ENCODE measurements around the gene HSPG2.

Gene HSPG2

GRCh38 chr1:21891081-21891480 lies 46.0 kb downstream of the HSPG2 start:
- in situ Hi-C loops (cut with MboI; ENCODE audit: low pct_unique_long_range_greater_than_20kb, low sequenced_read_pairs, unreplicated experiment): no loop called here
- TF ChIP-seq, protein P1, sequence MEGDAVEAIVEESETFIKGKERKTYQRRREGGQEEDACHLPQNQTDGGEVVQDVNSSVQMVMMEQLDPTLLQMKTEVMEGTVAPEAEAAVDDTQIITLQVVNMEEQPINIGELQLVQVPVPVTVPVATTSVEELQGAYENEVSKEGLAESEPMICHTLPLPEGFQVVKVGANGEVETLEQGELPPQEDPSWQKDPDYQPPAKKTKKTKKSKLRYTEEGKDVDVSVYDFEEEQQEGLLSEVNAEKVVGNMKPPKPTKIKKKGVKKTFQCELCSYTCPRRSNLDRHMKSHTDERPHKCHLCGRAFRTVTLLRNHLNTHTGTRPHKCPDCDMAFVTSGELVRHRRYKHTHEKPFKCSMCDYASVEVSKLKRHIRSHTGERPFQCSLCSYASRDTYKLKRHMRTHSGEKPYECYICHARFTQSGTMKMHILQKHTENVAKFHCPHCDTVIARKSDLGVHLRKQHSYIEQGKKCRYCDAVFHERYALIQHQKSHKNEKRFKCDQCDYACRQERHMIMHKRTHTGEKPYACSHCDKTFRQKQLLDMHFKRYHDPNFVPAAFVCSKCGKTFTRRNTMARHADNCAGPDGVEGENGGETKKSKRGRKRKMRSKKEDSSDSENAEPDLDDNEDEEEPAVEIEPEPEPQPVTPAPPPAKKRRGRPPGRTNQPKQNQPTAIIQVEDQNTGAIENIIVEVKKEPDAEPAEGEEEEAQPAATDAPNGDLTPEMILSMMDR (IDR thresholded peaks at IDR 0.05; ENCODE audit: extremely low read depth, insufficient read depth, missing control alignments): no peak
- no peak for DNase-seq (ENCODE audit: low spot score)

GRCh38 chr1:21888500-21888899 lies 48.6 kb downstream of the HSPG2 start:
- in situ Hi-C loops (cut with MboI; ENCODE audit: low pct_unique_long_range_greater_than_20kb, low sequenced_read_pairs, unreplicated experiment): no loop called here
- no peak for DNase-seq (ENCODE audit: low spot score)
- TF ChIP-seq, protein P1 (IDR thresholded peaks at IDR 0.05; ENCODE audit: extremely low read depth, insufficient read depth, missing control alignments): no peak

GRCh38 chr1:21887796-21888195 lies 49.3 kb downstream of the HSPG2 start:
- DNase-seq (ENCODE audit: low spot score): no peak
- TF ChIP-seq, protein P1 (IDR thresholded peaks at IDR 0.05; ENCODE audit: extremely low read depth, insufficient read depth, missing control alignments): no peak
- in situ Hi-C loops (cut with MboI; ENCODE audit: low pct_unique_long_range_greater_than_20kb, low sequenced_read_pairs, unreplicated experiment): no loop called here

DNA sequence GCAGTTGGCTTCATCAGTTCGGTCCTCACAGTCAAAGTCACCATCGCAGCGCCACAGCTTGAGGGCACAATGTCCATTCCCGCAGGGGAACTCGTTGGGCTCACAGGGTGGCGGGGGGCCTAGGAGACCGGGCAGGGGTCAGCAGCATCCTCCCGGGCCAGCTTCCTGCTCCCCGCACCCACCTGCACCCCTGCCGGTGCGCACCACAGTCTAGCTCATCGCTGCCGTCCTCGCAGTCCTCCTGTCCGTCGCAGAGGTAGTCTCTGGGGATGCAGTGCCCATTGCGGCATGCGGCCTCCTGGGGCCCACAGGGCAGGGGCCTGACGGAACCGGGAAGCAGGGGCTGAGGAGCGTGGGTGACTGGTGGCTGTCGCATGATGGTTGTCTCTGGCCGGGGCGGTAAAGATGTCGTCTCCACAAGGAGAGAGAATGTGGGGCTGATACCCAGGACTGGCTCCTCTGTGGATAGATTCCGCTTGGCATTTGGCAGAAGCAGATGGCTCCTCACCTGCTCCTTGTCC lies 49.8 kb downstream of the HSPG2 start:
- in situ Hi-C loops (cut with MboI; ENCODE audit: low pct_unique_long_range_greater_than_20kb, low sequenced_read_pairs, unreplicated experiment): no loop called here
- DNase-seq (ENCODE audit: low spot score): no peak
- TF ChIP-seq, protein P1 (IDR thresholded peaks at IDR 0.05; ENCODE audit: extremely low read depth, insufficient read depth, missing control alignments): no peak

- TF ChIP-seq, protein P1 (IDR thresholded peaks at IDR 0.05; ENCODE audit: extremely low read depth, insufficient read depth, missing control alignments): no peak
- in situ Hi-C loops (cut with MboI; ENCODE audit: low pct_unique_long_range_greater_than_20kb, low sequenced_read_pairs, unreplicated experiment): no loop called here
- no peak for DNase-seq (ENCODE audit: low spot score)
These were observed 50.5 kb downstream of the HSPG2 start for GRCh38 chr1:21886486-21887215.

GRCh38 chr1:21885236-21886037 lies 51.7 kb downstream of the HSPG2 start:
- no peak for DNase-seq (ENCODE audit: low spot score)
- TF ChIP-seq, protein P1 (IDR thresholded peaks at IDR 0.05; ENCODE audit: extremely low read depth, insufficient read depth, missing control alignments): no peak
- in situ Hi-C loops (cut with MboI; ENCODE audit: low pct_unique_long_range_greater_than_20kb, low sequenced_read_pairs, unreplicated experiment): no loop called here

Measured in GM13977 (cell line).